Esophagus squamous epithelium (tissue), 4 donors: ENCODE measurements around the gene FAM118B.

Experiments
- CTCF ChIP-seq, 6 experiments: fragments of 450-650 bp in 4 of 6; fragments of 200-600 bp in 2 of 6; sonication (generic) in 2 of 6; IDR thresholded peaks; one replicate each; pipeline ENCODE4 v1.5.1; 2016 to 2019; ENCODE audit warnings: antibody characterized with exemption in 6 of 6, mild to moderate bottlenecking in 4 of 6, moderate library complexity in 4 of 6
- POLR2A ChIP-seq, 4 donors: fragments of 450-650 bp; IDR thresholded peaks; one replicate each; pipeline ENCODE4 v1.6.1; 2017; ENCODE audit warnings: antibody characterized with exemption in 4 of 4, mild to moderate bottlenecking in 4 of 4, moderate library complexity in 3 of 4

GRCh38 chr11:126281666-126282175 lies 70.1 kb downstream of the FAM118B start:
- no peak for TF ChIP-seq POLR2A (IDR thresholded peaks at IDR 0.05)
- TF ChIP-seq CTCF (IDR thresholded peaks at IDR 0.05) = no peak
